MCF 10A (cell line): ENCODE measurements around the gene PRKN. TPM values are rescaled to one million over a fixed set of nuclear protein-coding genes. Genes with fewer than 3 reads are reported as not detected.

Source experiments
- BruUV-seq: library from RNA; stranded (reverse); fragments of 400-500 nt; replicated peaks from 2 replicates; lab custom pipeline; 2021; lab: Mats Ljungman, UMichigan
- CTCF ChIA-PET: fragments of 300-600 bp; sonication (Branson Sonifier 250); formaldehyde crosslinking; extraction: SDS; loops from one replicate; lab custom pipeline; 2021; ENCODE audit warnings: antibody characterized with exemption, inconsistent platforms; lab: Yijun Ruan, JAX
- POLR2A ChIA-PET: fragments of 300-600, 350-650 bp; sonication (Branson Sonifier 250); formaldehyde crosslinking; extraction: SDS; loops from one replicate; lab custom pipeline; 2020; ENCODE audit warnings: antibody characterized with exemption, inconsistent platforms; lab: Yijun Ruan, JAX
- DNase-seq: peaks from one replicate; pipeline ENCODE4 v3.0.0-alpha.2; 2018; ENCODE audit not compliant: unreplicated experiment
- H3K27ac Mint-ChIP-seq: one replicate; pipeline ENCODE4 v1.8.0; 2022; ENCODE audit warnings: mild to moderate bottlenecking, low read depth, mixed read lengths; ENCODE audit not compliant: unreplicated experiment
- H3K27me3 Mint-ChIP-seq: one replicate; pipeline ENCODE4 v1.8.0; 2022; ENCODE audit warnings: mixed read lengths; ENCODE audit not compliant: insufficient read depth, unreplicated experiment
- H3K36me3 Mint-ChIP-seq: one replicate; pipeline ENCODE4 v1.8.0; 2022; ENCODE audit warnings: mild to moderate bottlenecking, moderate library complexity, mixed read lengths; ENCODE audit not compliant: insufficient read depth, unreplicated experiment
- H3K4me1 Mint-ChIP-seq: one replicate; pipeline ENCODE4 v1.8.0; 2022; ENCODE audit warnings: mixed read lengths; ENCODE audit not compliant: insufficient read depth, unreplicated experiment
- H3K4me3 Mint-ChIP-seq: one replicate; pipeline ENCODE4 v1.8.0; 2022; ENCODE audit warnings: mild to moderate bottlenecking, moderate library complexity, mixed read lengths; ENCODE audit not compliant: unreplicated experiment
- H3K9me3 Mint-ChIP-seq: one replicate; pipeline ENCODE4 v1.8.0; 2022; ENCODE audit warnings: mixed read lengths; ENCODE audit not compliant: unreplicated experiment
- CTCF ChIP-seq: fragments of 200-600 bp; IDR thresholded peaks from one replicate; pipeline ENCODE4 v1.8.0; 2022; ENCODE audit warnings: antibody characterized with exemption, mild to moderate bottlenecking; ENCODE audit not compliant: unreplicated experiment
- intact Hi-C: fragments of 100-400 bp; cut with micrococcal nuclease; formaldehyde crosslinking; loops from 2 replicates; pipeline ENCODE4 v1.14.1; 2022
- total RNA-seq: library from RNA; stranded (reverse); gene quantifications from 2 replicates; pipeline ENCODE4 v1.2.3, GENCODE V29; 2022

The PRKN gene
- total RNA-seq, 1 experiment from 2014 or later = 2.5 TPM

GRCh38 chr6:162493917-162494316 lies 233.6 kb downstream of the PRKN start:
- Mint-ChIP-seq H3K4me3 (no peak overlapping the region), H3K4me1 (no peaks in the 10 kb centered on the region), H3K27me3 (no peaks in the 10 kb centered on the region), H3K27ac (no peak overlapping the region), H3K9me3 (no peaks in the 10 kb centered on the region), H3K36me3 (no peaks in the 10 kb centered on the region)
- no TSS peak for BruUV-seq
- intact Hi-C loops = no loop called here
- no peak for DNase-seq
- no peak for TF ChIP-seq CTCF
- ChIA-PET POLR2A (interaction anchor here (0.6 kb wide), 1 partner anchor 768 kb away, joined by 5 read pairs; no protein-coding TSS in a partner anchor), CTCF (no interaction called here)

- H3K4me1 Mint-ChIP-seq = no peaks in the 10 kb centered on the region
- H3K9me3 Mint-ChIP-seq = no peaks in the 10 kb centered on the region
- H3K4me3 Mint-ChIP-seq = no peak overlapping the region
- intact Hi-C loops = no loop called here
- no peaks in the 10 kb centered on the region for H3K36me3 Mint-ChIP-seq
- no peaks in the 10 kb centered on the region for H3K27me3 Mint-ChIP-seq
- no TSS peak for BruUV-seq
- DNase-seq = no peak
- ChIA-PET POLR2A (no interaction called here), CTCF (interaction anchor here (0.6 kb wide), 1 partner anchor 234 kb away, joined by 3 read pairs; no protein-coding TSS in a partner anchor)
- H3K27ac Mint-ChIP-seq = no peak overlapping the region
- TF ChIP-seq CTCF = no peak
Measured at GRCh38 chr6:162491637-162492036, 235.9 kb downstream of the PRKN start.

GRCh38 chr6:162489101-162489976 lies 238.2 kb downstream of the PRKN start:
- ChIA-PET POLR2A (no interaction called here), CTCF (no interaction called here)
- Mint-ChIP-seq H3K9me3 (no peaks in the 10 kb centered on the region), H3K4me3 (no peak overlapping the region), H3K36me3 (no peaks in the 10 kb centered on the region), H3K4me1 (no peaks in the 10 kb centered on the region), H3K27ac (no peak overlapping the region), H3K27me3 (no peaks in the 10 kb centered on the region)
- no TSS peak for BruUV-seq
- DNase-seq = no peak
- no peak for TF ChIP-seq CTCF
- intact Hi-C loops = no loop called here

- no TSS peak for BruUV-seq
- H3K27me3 Mint-ChIP-seq = no peaks in the 10 kb centered on the region
- H3K27ac Mint-ChIP-seq = no peak overlapping the region
- no peaks in the 10 kb centered on the region for H3K9me3 Mint-ChIP-seq
- no peaks in the 10 kb centered on the region for H3K4me1 Mint-ChIP-seq
- ChIA-PET POLR2A (no interaction called here), CTCF (no interaction called here)
- H3K4me3 Mint-ChIP-seq = no peak overlapping the region
- no peaks in the 10 kb centered on the region for H3K36me3 Mint-ChIP-seq
- no peak for DNase-seq
- TF ChIP-seq CTCF = no peak
- intact Hi-C loops = no loop called here
Measured at GRCh38 chr6:162488444-162488843, 239.1 kb downstream of the PRKN start.
